ENCODE measurements around the gene BLOC1S6. TPM values are rescaled to one million over a fixed set of nuclear protein-coding genes. Genes with fewer than 3 reads are reported as not detected.

Gene BLOC1S6
- total RNA-seq, 2 experiments from 2014 or later = 36.8 to 42.8 TPM

GRCh38 chr15:45631776-45632175, 44.6 kb downstream of the BLOC1S6 start:
- H3K36me3 Mint-ChIP-seq (ENCODE audit: low read depth) = peaks cover 2% of the 10 kb centered on the region
- no peak for DNase-seq
- CTCF ChIA-PET = interaction anchor here (1.3 to 1.4 kb wide), 2 partner anchors 9 to 18 kb away, joined by 3 read pairs; no protein-coding TSS in a partner anchor
- intact Hi-C loops (cut with micrococcal nuclease) = loop anchor here (10.0 kb wide), 1 partner anchor 1207 kb away; the partner anchor contains the start of gene CTDSPL2
- no peak overlapping the region for H3K27ac Mint-ChIP-seq
- H3K4me1 Mint-ChIP-seq (ENCODE audit: low read depth) = peaks cover 15% of the 10 kb centered on the region
- peaks cover 4% of the 10 kb centered on the region for H3K9me3 Mint-ChIP-seq
- H3K27me3 Mint-ChIP-seq (ENCODE audit: low read depth) = no peaks in the 10 kb centered on the region
- H3K4me3 Mint-ChIP-seq = no peak overlapping the region

- H3K4me1 Mint-ChIP-seq (ENCODE audit: low read depth) = peaks cover 43% of the 10 kb centered on the region
- no peaks in the 10 kb centered on the region for H3K27me3 Mint-ChIP-seq (ENCODE audit: low read depth)
- peaks cover 6% of the 10 kb centered on the region for H3K36me3 Mint-ChIP-seq (ENCODE audit: low read depth)
- CTCF ChIA-PET = interaction anchor here (0.6 to 2.8 kb wide), 3 partner anchors 17 to 27 kb away, joined by 3 to 8 read pairs (median 3); no protein-coding TSS in a partner anchor
- H3K27ac Mint-ChIP-seq = peak within 1 kb of the TSS; percentile 86
- intact Hi-C loops (cut with micrococcal nuclease) = loop anchor here (1.0 to 10.0 kb wide), 4 partner anchors 22 to 1210 kb away; partner anchors contain the start of gene CTDSPL2
- no peaks in the 10 kb centered on the region for H3K9me3 Mint-ChIP-seq
- peak within 1 kb of the TSS; percentile 99 for H3K4me3 Mint-ChIP-seq
- peak; percentile 76 for DNase-seq
Measured at GRCh38 chr15:45634432-45635190, 47.4 kb downstream of the BLOC1S6 start, which contains the start of gene SQOR. SQOR (plus strand) TSS chr15:45635029; CDS start chr15:45658924, 23,895 bp downstream.

- CTCF ChIA-PET = interaction anchor here (0.6 to 2.8 kb wide), 4 partner anchors 16 to 28 kb away, joined by 3 to 8 read pairs (median 4); no protein-coding TSS in a partner anchor
- Mint-ChIP-seq H3K4me1 (ENCODE audit: low read depth) (peaks cover 49% of the 10 kb centered on the region), H3K9me3 (no peaks in the 10 kb centered on the region), H3K27ac (peak overlapping the region; percentile 86), H3K36me3 (ENCODE audit: low read depth) (peaks cover 11% of the 10 kb centered on the region), H3K4me3 (peak overlapping the region; percentile 99), H3K27me3 (ENCODE audit: low read depth) (no peaks in the 10 kb centered on the region)
- intact Hi-C loops (cut with micrococcal nuclease) = loop anchor here (1.0 to 10.0 kb wide), 4 partner anchors 23 to 1210 kb away; partner anchors contain the start of gene CTDSPL2
- DNase-seq = peak; percentile 74
Measured at GRCh38 chr15:45635191-45635638, 48.0 kb downstream of the BLOC1S6 start.

GRCh38 chr15:45635763-45636292, 48.6 kb downstream of the BLOC1S6 start:
- CTCF ChIA-PET = interaction anchor here (1.6 kb wide), 2 partner anchors 18 to 49 kb away, joined by 4 read pairs; no protein-coding TSS in a partner anchor
- no peaks in the 10 kb centered on the region for H3K9me3 Mint-ChIP-seq
- peak overlapping the region; percentile 99 for H3K4me3 Mint-ChIP-seq
- H3K4me1 Mint-ChIP-seq (ENCODE audit: low read depth) = peaks cover 55% of the 10 kb centered on the region
- H3K27me3 Mint-ChIP-seq (ENCODE audit: low read depth) = no peaks in the 10 kb centered on the region
- peak overlapping the region; percentile 86 for H3K27ac Mint-ChIP-seq
- no peak for DNase-seq
- H3K36me3 Mint-ChIP-seq (ENCODE audit: low read depth) = peaks cover 12% of the 10 kb centered on the region
- intact Hi-C loops (cut with micrococcal nuclease) = loop anchor here (1.0 to 10.0 kb wide), 4 partner anchors 24 to 1211 kb away; partner anchors contain the start of gene CTDSPL2

- no peak for DNase-seq
- H3K4me1 Mint-ChIP-seq (ENCODE audit: low read depth) = peaks cover 64% of the 10 kb centered on the region
- CTCF ChIA-PET = interaction anchor here (0.6 to 1.6 kb wide), 6 partner anchors 16 to 959 kb away, joined by 4 to 7 read pairs (median 4); no protein-coding TSS in a partner anchor
- H3K27ac Mint-ChIP-seq = peak overlapping the region; percentile 88
- H3K36me3 Mint-ChIP-seq (ENCODE audit: low read depth) = peaks cover 12% of the 10 kb centered on the region
- intact Hi-C loops (cut with micrococcal nuclease) = loop anchor here (1.0 to 10.0 kb wide), 6 partner anchors 50 to 1212 kb away; partner anchors contain the start of genes BLOC1S6 and CTDSPL2
- H3K4me3 Mint-ChIP-seq = peak overlapping the region; percentile 61
- H3K27me3 Mint-ChIP-seq (ENCODE audit: low read depth) = no peaks in the 10 kb centered on the region
- H3K9me3 Mint-ChIP-seq = no peaks in the 10 kb centered on the region
Measured at GRCh38 chr15:45637141-45637540, 50.0 kb downstream of the BLOC1S6 start.

GRCh38 chr15:45637552-45638033, 50.4 kb downstream of the BLOC1S6 start:
- peak overlapping the region; percentile 61 for H3K4me3 Mint-ChIP-seq
- peaks cover 65% of the 10 kb centered on the region for H3K4me1 Mint-ChIP-seq (ENCODE audit: low read depth)
- peak overlapping the region; percentile 88 for H3K27ac Mint-ChIP-seq
- H3K27me3 Mint-ChIP-seq (ENCODE audit: low read depth) = no peaks in the 10 kb centered on the region
- no peaks in the 10 kb centered on the region for H3K9me3 Mint-ChIP-seq
- CTCF ChIA-PET = interaction anchor here (0.6 to 1.3 kb wide), 4 partner anchors 23 to 959 kb away, joined by 4 to 7 read pairs (median 5); no protein-coding TSS in a partner anchor
- DNase-seq = peak; percentile 76
- H3K36me3 Mint-ChIP-seq (ENCODE audit: low read depth) = peaks cover 14% of the 10 kb centered on the region
- intact Hi-C loops (cut with micrococcal nuclease) = loop anchor here (1.0 to 10.0 kb wide), 6 partner anchors 50 to 1213 kb away; partner anchors contain the start of genes BLOC1S6 and CTDSPL2

- DNase-seq = no peak
- Mint-ChIP-seq H3K36me3 (ENCODE audit: low read depth) (peaks cover 17% of the 10 kb centered on the region), H3K9me3 (no peaks in the 10 kb centered on the region), H3K4me3 (no peak overlapping the region), H3K27me3 (ENCODE audit: low read depth) (no peaks in the 10 kb centered on the region), H3K4me1 (ENCODE audit: low read depth) (peaks cover 82% of the 10 kb centered on the region), H3K27ac (no peak overlapping the region)
- intact Hi-C loops (cut with micrococcal nuclease) = no loop called here
- CTCF ChIA-PET = interaction anchor here (0.6 to 2.6 kb wide), 3 partner anchors 27 to 108 kb away, joined by 3 to 6 read pairs (median 4); partner anchors contain the start of gene BLOC1S6
Measured at GRCh38 chr15:45640616-45641015, 53.4 kb downstream of the BLOC1S6 start.

- H3K9me3 Mint-ChIP-seq = no peaks in the 10 kb centered on the region
- H3K27me3 Mint-ChIP-seq (ENCODE audit: low read depth) = no peaks in the 10 kb centered on the region
- peak; percentile 13 for DNase-seq
- peaks cover 17% of the 10 kb centered on the region for H3K36me3 Mint-ChIP-seq (ENCODE audit: low read depth)
- H3K27ac Mint-ChIP-seq = no peak overlapping the region
- no peak overlapping the region for H3K4me3 Mint-ChIP-seq
- CTCF ChIA-PET = interaction anchor here (0.6 to 2.6 kb wide), 5 partner anchors 27 to 123 kb away, joined by 3 to 8 read pairs (median 4); partner anchors contain the start of gene BLOC1S6
- intact Hi-C loops (cut with micrococcal nuclease) = no loop called here
- H3K4me1 Mint-ChIP-seq (ENCODE audit: low read depth) = peaks cover 86% of the 10 kb centered on the region
Measured at GRCh38 chr15:45641374-45641781, 54.2 kb downstream of the BLOC1S6 start.

GRCh38 chr15:45641999-45642932, 55.1 kb downstream of the BLOC1S6 start:
- Mint-ChIP-seq H3K36me3 (ENCODE audit: low read depth) (peaks cover 17% of the 10 kb centered on the region), H3K4me3 (no peak overlapping the region), H3K4me1 (ENCODE audit: low read depth) (peaks cover 84% of the 10 kb centered on the region), H3K27ac (no peak overlapping the region), H3K27me3 (ENCODE audit: low read depth) (no peaks in the 10 kb centered on the region), H3K9me3 (no peaks in the 10 kb centered on the region)
- intact Hi-C loops (cut with micrococcal nuclease) = no loop called here
- no peak for DNase-seq
- CTCF ChIA-PET = interaction anchor here (1.0 to 2.4 kb wide), 3 partner anchors 10 to 63 kb away, joined by 3 to 8 read pairs (median 4); no protein-coding TSS in a partner anchor

GRCh38 chr15:45644437-45644836, 57.3 kb downstream of the BLOC1S6 start:
- DNase-seq = peak; percentile 32
- CTCF ChIA-PET = interaction anchor here (1.1 kb wide), 1 partner anchor 58 kb away, joined by 5 read pairs; the partner anchor contains the start of gene BLOC1S6
- Mint-ChIP-seq H3K4me3 (no peak overlapping the region), H3K9me3 (no peaks in the 10 kb centered on the region), H3K27me3 (ENCODE audit: low read depth) (no peaks in the 10 kb centered on the region), H3K27ac (peak overlapping the region; percentile 14), H3K36me3 (ENCODE audit: low read depth) (peaks cover 14% of the 10 kb centered on the region), H3K4me1 (ENCODE audit: low read depth) (peaks cover 69% of the 10 kb centered on the region)
- intact Hi-C loops (cut with micrococcal nuclease) = no loop called here
